IMR-90 (cell line): ENCODE results near the gene PPT2. TPM values are rescaled to one million over a fixed set of nuclear protein-coding genes. Genes with fewer than 3 reads are reported as not detected.

Experiments used
- ATAC-seq: fragments of 200-7000 bp; cut with Tn5 transposase; 2 replicates; pipeline ENCODE4 v1.9.1; 2020; ENCODE audit warnings: low read depth, mild to moderate bottlenecking, moderate library complexity
- BruUV-seq: library from RNA; stranded (reverse); fragments of 400-500 nt; replicated peaks from 2 replicates; lab custom pipeline; 2021; lab: Mats Ljungman, UMichigan
- CTCF ChIA-PET: fragments of 300-600 bp; formaldehyde crosslinking; extraction: SDS; loops from one replicate; lab custom pipeline; 2021; ENCODE audit warnings: antibody characterized with exemption; lab: Yijun Ruan, JAX
- POLR2A ChIA-PET: fragments of 300-600 bp; sonication (Branson Sonifier 250); formaldehyde crosslinking; loops from one replicate; lab custom pipeline; 2022; ENCODE audit warnings: antibody characterized with exemption; ENCODE audit not compliant: unreplicated experiment; lab: Charles Lee
- DNase-seq: peaks from one replicate; pipeline ENCODE4 v3.0.0; 2013
- H2AFZ ChIP-seq: replicated peaks from 2 replicates; pipeline ENCODE3; 2013; ENCODE audit warnings: low read length, mild to moderate bottlenecking; ENCODE audit not compliant: poor library complexity
- H2AK5ac ChIP-seq: 2 replicates; pipeline ENCODE4 v1.6.1; 2013; ENCODE audit warnings: low read depth, low read length, inconsistent platforms
- H2AK9ac ChIP-seq: replicated peaks from 2 replicates; pipeline ENCODE3; 2013; ENCODE audit warnings: mild to moderate bottlenecking, low read depth, low read length, moderate library complexity; ENCODE audit not compliant: poor library complexity
- H2BK120ac ChIP-seq: 2 replicates; pipeline ENCODE4 v1.6.1; 2013; ENCODE audit warnings: low read depth, low read length, inconsistent platforms
- H2BK15ac ChIP-seq: 3 replicates; pipeline ENCODE4 v1.6.1; 2013; ENCODE audit warnings: low read depth, low read length, inconsistent platforms
- H2BK20ac ChIP-seq: 2 replicates; pipeline ENCODE4 v1.6.1; 2013; ENCODE audit warnings: low read depth, mild to moderate bottlenecking, inconsistent platforms, low read length, moderate library complexity
- H2BK5ac ChIP-seq: 2 replicates; pipeline ENCODE4 v1.6.1; 2013; ENCODE audit warnings: mild to moderate bottlenecking, low read depth, low read length, inconsistent platforms; ENCODE audit not compliant: poor library complexity, severe bottlenecking
- H3K14ac ChIP-seq: replicated peaks from 2 replicates; pipeline ENCODE4 v1.6.1; 2013; ENCODE audit warnings: low read depth, low read length, inconsistent platforms
- H3K18ac ChIP-seq: 2 replicates; pipeline ENCODE4 v1.6.1; 2013; ENCODE audit warnings: low read depth, low read length, control low read depth
- H3K23ac ChIP-seq: 2 replicates; pipeline ENCODE4 v1.6.1; 2013; ENCODE audit warnings: low read depth, low read length, inconsistent platforms
- H3K27ac ChIP-seq: 2 replicates; pipeline ENCODE4 v1.5.1; 2013; ENCODE audit warnings: mild to moderate bottlenecking, control low read depth, low read length; ENCODE audit not compliant: insufficient read depth
- H3K27me3 ChIP-seq: 2 replicates; pipeline ENCODE4 v1.6.1; 2013; ENCODE audit warnings: low read length; ENCODE audit not compliant: control insufficient read depth, insufficient read depth
- H3K36me3 ChIP-seq: 2 replicates; pipeline ENCODE4 v1.6.1; 2013; ENCODE audit warnings: low read length, mixed read lengths; ENCODE audit not compliant: control insufficient read depth, insufficient read depth
- H3K4ac ChIP-seq: 2 replicates; pipeline ENCODE4 v1.6.1; 2013; ENCODE audit warnings: low read depth, low read length, inconsistent platforms
- H3K4me1 ChIP-seq: 2 replicates; pipeline ENCODE4 v1.6.1; 2013; ENCODE audit warnings: low read length, mixed read lengths; ENCODE audit not compliant: control insufficient read depth, insufficient read depth
- H3K4me2 ChIP-seq: 2 replicates; pipeline ENCODE4 v1.6.1; 2013; ENCODE audit warnings: low read depth, mild to moderate bottlenecking, control low read depth, low read length, moderate library complexity
- H3K4me3 ChIP-seq: 2 replicates; pipeline ENCODE4 v1.5.1; 2013; ENCODE audit warnings: low read depth, mild to moderate bottlenecking, control low read depth, low read length, moderate library complexity; ENCODE audit not compliant: insufficient read depth
- H3K56ac ChIP-seq: 2 replicates; pipeline ENCODE4 v1.6.1; 2013; ENCODE audit warnings: low read length, inconsistent platforms; ENCODE audit not compliant: insufficient read depth; ENCODE audit errors: extremely low read depth
- H3K79me1 ChIP-seq, 2 experiments: 2 replicates each; pipeline ENCODE4 v1.6.1; 2013; ENCODE audit warnings: low read length in 2 of 2, inconsistent platforms in 1 of 2, low read depth in 1 of 2
- H3K9ac ChIP-seq: 2 replicates; pipeline ENCODE4 v1.6.1; 2013; ENCODE audit warnings: low read depth, low read length, control low read depth
- H3K9me1 ChIP-seq: 2 replicates; pipeline ENCODE4 v1.6.1; 2013; ENCODE audit warnings: low read length, inconsistent platforms; ENCODE audit not compliant: insufficient read depth
- H3K9me3 ChIP-seq: 2 replicates; pipeline ENCODE4 v1.6.1; 2013; ENCODE audit warnings: low read length; ENCODE audit not compliant: control insufficient read depth, insufficient read depth
- H4K20me1 ChIP-seq: 2 replicates; pipeline ENCODE4 v1.6.1; 2013; ENCODE audit warnings: low read length, inconsistent platforms; ENCODE audit not compliant: insufficient read depth
- H4K5ac ChIP-seq: 2 replicates; pipeline ENCODE4 v1.6.1; 2013; ENCODE audit warnings: mild to moderate bottlenecking, low read depth, low read length, control low read depth
- H4K8ac ChIP-seq, 2 experiments: 2 replicates each; pipeline ENCODE4 v1.6.1; 2013; ENCODE audit warnings: low read depth in 2 of 2, low read length in 2 of 2, control low read depth in 1 of 2, inconsistent platforms in 1 of 2
- H4K91ac ChIP-seq: 2 replicates; pipeline ENCODE4 v1.6.1; 2013; ENCODE audit warnings: low read depth, low read length, inconsistent platforms; ENCODE audit not compliant: insufficient read depth
- CEBPB ChIP-seq: IDR thresholded peaks from 2 replicates; pipeline ENCODE4 v1.6.1; 2012; ENCODE audit warnings: low read depth, low read length, improper control_type of control experiment
- FOS ChIP-seq: fragments of 150-350 bp; IDR thresholded peaks from 2 replicates; pipeline ENCODE4 v1.6.1; 2016; ENCODE audit warnings: low read depth, low read length
- MAFK ChIP-seq: IDR thresholded peaks from 2 replicates; pipeline ENCODE4 v1.6.1; 2012; ENCODE audit warnings: low read depth, low read length, improper control_type of control experiment
- MAZ ChIP-seq: IDR thresholded peaks from 2 replicates; pipeline ENCODE4 v1.6.1; 2012; ENCODE audit warnings: low read depth, mild to moderate bottlenecking, low read length, improper control_type of control experiment, moderate library complexity, borderline replicate concordance
- MXI1 ChIP-seq: IDR thresholded peaks from 2 replicates; pipeline ENCODE4 v1.6.1; 2012; ENCODE audit warnings: low read depth, mild to moderate bottlenecking, low read length, moderate library complexity, borderline replicate concordance
- NFE2L2 ChIP-seq: fragments of 150-350 bp; IDR thresholded peaks from 2 replicates; pipeline ENCODE4 v1.6.1; 2016; ENCODE audit warnings: low read depth, mild to moderate bottlenecking, low read length
- POLR2A ChIP-seq: IDR thresholded peaks from 2 replicates; pipeline ENCODE4 v1.6.1; 2012; ENCODE audit warnings: mild to moderate bottlenecking, low read depth, low read length
- RCOR1 ChIP-seq: IDR thresholded peaks from 2 replicates; pipeline ENCODE4 v1.6.1; 2012; ENCODE audit warnings: mild to moderate bottlenecking, low read length, improper control_type of control experiment; ENCODE audit not compliant: insufficient replicate concordance
- RFX5 ChIP-seq: IDR thresholded peaks from 2 replicates; pipeline ENCODE4 v1.8.0; 2012; ENCODE audit warnings: low read depth, mild to moderate bottlenecking, low read length, moderate library complexity
- USF2 ChIP-seq: fragments of 150-350 bp; IDR thresholded peaks from 2 replicates; pipeline ENCODE4 v1.6.1; 2017; ENCODE audit warnings: mild to moderate bottlenecking, antibody characterized with exemption, low read length, low read depth
- whole genome bisulfite sequencing, 2 experiments: methylation state at CpG; one replicate each; pipeline versions ENCODE4 v1.1.5 to v1.1.7; 2013; ENCODE audit warnings: missing lambda C conversion rate in 2 of 2; ENCODE audit not compliant: insufficient read length in 1 of 2; ENCODE audit errors: extremely low coverage in 2 of 2; 5-methylcytosine and 5-hydroxymethylcytosine counted together
- dilution Hi-C: fragments of 300-500 bp; cut with HindIII; formaldehyde crosslinking; loops from one replicate; pipeline ENCODE4 v1.14.3; 2018; ENCODE audit warnings: low sequenced_read_pairs; ENCODE audit not compliant: unreplicated experiment
- in situ Hi-C: fragments of 300-500 bp; cut with MboI; formaldehyde crosslinking; loops from 3 replicates; pipeline ENCODE4 v1.14.3; 2019; ENCODE audit warnings: low sequenced_read_pairs, inconsistent platforms, mixed read lengths
- intact Hi-C: fragments of 100-400 bp; cut with micrococcal nuclease; formaldehyde crosslinking; loops from 2 replicates; pipeline ENCODE4 v1.10.0; 2022
- polyA plus RNA-seq, 3 experiments: library from polyadenylated mRNA; depleted of rRNA; stranded (reverse); fragments of >200 nt; gene quantifications; 2 replicates each; pipeline ENCODE4 v1.2.3, GENCODE V29; 2012; ENCODE audit warnings: low replicate concordance in 1 of 3
- total RNA-seq: library from RNA; depleted of rRNA; stranded (reverse); fragments of >200 nt; gene quantifications from 2 replicates; pipeline ENCODE4 v1.2.3, GENCODE V29; 2012
- TF ChIP-seq, protein P1 (sequence below): conservative IDR thresholded peaks from 2 replicates; pipeline ENCODE4 v1.5.1; 2012; ENCODE audit warnings: mild to moderate bottlenecking, low read depth, low read length, improper control_type of control experiment

PPT2 gene
- total and polyA plus RNA-seq, 2 of the 4 experiments (the other 2 are of a cell fraction), result 3.2 to 16.2 TPM

DNA sequence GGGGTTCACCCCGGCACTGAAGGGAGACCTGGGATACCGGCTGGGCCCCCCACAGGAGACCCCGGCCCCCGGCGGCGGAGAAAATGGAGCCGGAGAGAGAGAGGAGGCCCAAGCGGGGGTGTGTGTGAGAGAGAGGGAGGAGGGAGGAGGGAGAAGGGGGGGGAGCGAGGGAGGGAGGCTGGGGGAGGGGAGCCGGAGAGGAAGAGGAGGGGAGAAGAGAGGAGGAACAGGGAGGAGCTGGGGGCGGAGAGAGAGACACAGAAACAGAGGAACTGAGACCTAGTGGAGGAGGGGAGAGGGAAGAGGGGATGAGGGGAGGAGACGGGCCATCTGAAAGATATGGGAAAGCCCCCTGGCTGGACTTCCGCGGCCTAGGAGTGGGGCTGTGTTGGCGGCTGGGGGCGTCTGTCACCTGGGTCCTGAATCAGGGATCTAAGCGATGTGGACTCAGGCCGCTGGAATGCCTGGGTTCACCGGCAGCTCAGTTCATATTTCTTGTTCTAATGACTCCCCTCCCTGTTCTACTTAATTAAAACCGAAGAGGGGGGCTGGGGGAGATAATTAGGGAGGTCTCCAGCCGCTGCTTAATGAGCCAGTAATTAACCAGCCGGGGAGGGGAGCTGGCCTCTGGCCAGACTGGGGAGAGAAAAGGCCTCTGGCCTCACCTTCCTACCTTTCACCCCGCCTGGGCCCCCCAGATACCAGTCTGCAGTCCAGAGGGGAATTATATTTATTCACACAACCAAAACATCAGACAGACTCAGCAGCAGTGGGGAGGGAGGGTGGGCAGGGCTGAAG is 36.3 kb downstream of the PPT2 start, which contains the start of gene PBX2:
TSS of gene PBX2 (minus strand) at position 149 of the 798 bp plus-strand sequence. CDS start 287 bp downstream, outside the sequence.
- peak within 1 kb of the TSS; percentile 72 for H2BK120ac ChIP-seq
- no peaks in the 10 kb centered on the region for H3K9me3 ChIP-seq
- H3K4me3 ChIP-seq, result peak within 1 kb of the TSS; percentile 75
- intact Hi-C loops, result no loop called here
- H3K27me3 ChIP-seq, result no peaks in the 10 kb centered on the region
- no TSS peak for BruUV-seq
- peaks cover 18% of the 10 kb centered on the region for H3K9me1 ChIP-seq
- peak within 1 kb of the TSS; percentile 95 for H4K5ac ChIP-seq
- H3K27ac ChIP-seq, result peak within 1 kb of the TSS; percentile 99
- CTCF ChIA-PET, result no interaction called here
- in situ Hi-C loops, result loop anchor here (5.0 to 25.0 kb wide), 2 partner anchors 73 to 772 kb away; partner anchors contain the start of genes BRD2 and HLA-DMA
- H2AK5ac ChIP-seq, result peak within 1 kb of the TSS; percentile 99
- dilution Hi-C loops, result no loop called here
- ATAC-seq (peak; percentile 79), DNase-seq (peak; percentile 89)
- H4K8ac ChIP-seq, result peak within 1 kb of the TSS; percentile 92 to 97
- peak within 1 kb of the TSS; percentile 99 for H3K14ac ChIP-seq
- peak within 1 kb of the TSS; percentile 83 for H2BK5ac ChIP-seq
- H4K20me1 ChIP-seq, result no peaks in the 10 kb centered on the region
- H3K4ac ChIP-seq, result peak within 1 kb of the TSS; percentile 97
- H3K79me1 ChIP-seq, result peaks cover 21 to 64% of the 10 kb centered on the region in 2 experiments; a peak in 3 of 4 replicates
- peak within 1 kb of the TSS; percentile 99 for H3K9ac ChIP-seq
- peak within 1 kb of the TSS; percentile 93 for H3K18ac ChIP-seq
- peak within 1 kb of the TSS; percentile 100 for H2AK9ac ChIP-seq
- peak within 1 kb of the TSS; percentile 96 for H4K91ac ChIP-seq
- H3K4me2 ChIP-seq, result peak within 1 kb of the TSS; percentile 89
- peak within 1 kb of the TSS; percentile 98 for H3K56ac ChIP-seq
- peak within 1 kb of the TSS; percentile 99 for H3K23ac ChIP-seq
- TF ChIP-seq CEBPB (no peak), RFX5 (no peak), USF2 (no peak), MXI1 (no peak), POLR2A (0 out of 2 replicates have a peak, but pooled peaks have one; percentile 23), MAFK (no peak), NFE2L2 (no peak), RCOR1 (no peak), MAZ (peak; percentile 93), FOS (no peak)
- TF ChIP-seq, protein P1, sequence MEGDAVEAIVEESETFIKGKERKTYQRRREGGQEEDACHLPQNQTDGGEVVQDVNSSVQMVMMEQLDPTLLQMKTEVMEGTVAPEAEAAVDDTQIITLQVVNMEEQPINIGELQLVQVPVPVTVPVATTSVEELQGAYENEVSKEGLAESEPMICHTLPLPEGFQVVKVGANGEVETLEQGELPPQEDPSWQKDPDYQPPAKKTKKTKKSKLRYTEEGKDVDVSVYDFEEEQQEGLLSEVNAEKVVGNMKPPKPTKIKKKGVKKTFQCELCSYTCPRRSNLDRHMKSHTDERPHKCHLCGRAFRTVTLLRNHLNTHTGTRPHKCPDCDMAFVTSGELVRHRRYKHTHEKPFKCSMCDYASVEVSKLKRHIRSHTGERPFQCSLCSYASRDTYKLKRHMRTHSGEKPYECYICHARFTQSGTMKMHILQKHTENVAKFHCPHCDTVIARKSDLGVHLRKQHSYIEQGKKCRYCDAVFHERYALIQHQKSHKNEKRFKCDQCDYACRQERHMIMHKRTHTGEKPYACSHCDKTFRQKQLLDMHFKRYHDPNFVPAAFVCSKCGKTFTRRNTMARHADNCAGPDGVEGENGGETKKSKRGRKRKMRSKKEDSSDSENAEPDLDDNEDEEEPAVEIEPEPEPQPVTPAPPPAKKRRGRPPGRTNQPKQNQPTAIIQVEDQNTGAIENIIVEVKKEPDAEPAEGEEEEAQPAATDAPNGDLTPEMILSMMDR, result no peak
- WGBS, 2 experiments, result no CpG with 5 or more reads among the region's 23 CpGs
- H3K36me3 ChIP-seq, result peaks cover 18% of the 10 kb centered on the region
- peak within 1 kb of the TSS; percentile 58 for H2BK20ac ChIP-seq
- H2AFZ ChIP-seq, result peak within 1 kb of the TSS; percentile 95
- POLR2A ChIA-PET, result interaction anchor here (0.5 to 0.8 kb wide), 3 partner anchors 13 to 703 kb away, joined by 3 to 5 read pairs (median 3); no protein-coding TSS in a partner anchor
- H3K4me1 ChIP-seq, result peaks cover 12% of the 10 kb centered on the region
- H2BK15ac ChIP-seq, result peak within 1 kb of the TSS; percentile 85; the same call in 1 of the 3 replicates
